IPS-20b (cell line): Measurements from ENCODE around the gene ARHGAP10.

Experiments
- H3K27ac ChIP-seq: one replicate; pipeline ENCODE4 v1.5.1; 2013; ENCODE audit warnings: low read length
- H3K27me3 ChIP-seq: 2 replicates; pipeline ENCODE4 v1.6.1; 2013; ENCODE audit warnings: mild to moderate bottlenecking, low read length, inconsistent platforms; ENCODE audit not compliant: insufficient read depth
- H3K36me3 ChIP-seq: 2 replicates; pipeline ENCODE4 v1.6.1; 2013; ENCODE audit warnings: low read depth, mild to moderate bottlenecking, inconsistent platforms, low read length, moderate library complexity; ENCODE audit not compliant: insufficient read depth
- H3K4me1 ChIP-seq: 2 replicates; pipeline ENCODE4 v1.6.1; 2013; ENCODE audit warnings: mild to moderate bottlenecking, control low read depth, inconsistent platforms, low read length, moderate library complexity; ENCODE audit not compliant: insufficient read depth
- H3K4me3 ChIP-seq: 2 replicates; pipeline ENCODE4 v1.5.1; 2013; ENCODE audit warnings: mild to moderate bottlenecking, low read length, inconsistent platforms
- H3K9ac ChIP-seq: 2 replicates; pipeline ENCODE4 v1.6.1; 2013; ENCODE audit warnings: low read depth, mild to moderate bottlenecking, inconsistent platforms, low read length, moderate library complexity
- H3K9me3 ChIP-seq: 2 replicates; pipeline ENCODE4 v1.6.1; 2013; ENCODE audit warnings: mild to moderate bottlenecking, low read depth, low read length, inconsistent platforms; ENCODE audit not compliant: insufficient read depth

Gene ARHGAP10

DNA sequence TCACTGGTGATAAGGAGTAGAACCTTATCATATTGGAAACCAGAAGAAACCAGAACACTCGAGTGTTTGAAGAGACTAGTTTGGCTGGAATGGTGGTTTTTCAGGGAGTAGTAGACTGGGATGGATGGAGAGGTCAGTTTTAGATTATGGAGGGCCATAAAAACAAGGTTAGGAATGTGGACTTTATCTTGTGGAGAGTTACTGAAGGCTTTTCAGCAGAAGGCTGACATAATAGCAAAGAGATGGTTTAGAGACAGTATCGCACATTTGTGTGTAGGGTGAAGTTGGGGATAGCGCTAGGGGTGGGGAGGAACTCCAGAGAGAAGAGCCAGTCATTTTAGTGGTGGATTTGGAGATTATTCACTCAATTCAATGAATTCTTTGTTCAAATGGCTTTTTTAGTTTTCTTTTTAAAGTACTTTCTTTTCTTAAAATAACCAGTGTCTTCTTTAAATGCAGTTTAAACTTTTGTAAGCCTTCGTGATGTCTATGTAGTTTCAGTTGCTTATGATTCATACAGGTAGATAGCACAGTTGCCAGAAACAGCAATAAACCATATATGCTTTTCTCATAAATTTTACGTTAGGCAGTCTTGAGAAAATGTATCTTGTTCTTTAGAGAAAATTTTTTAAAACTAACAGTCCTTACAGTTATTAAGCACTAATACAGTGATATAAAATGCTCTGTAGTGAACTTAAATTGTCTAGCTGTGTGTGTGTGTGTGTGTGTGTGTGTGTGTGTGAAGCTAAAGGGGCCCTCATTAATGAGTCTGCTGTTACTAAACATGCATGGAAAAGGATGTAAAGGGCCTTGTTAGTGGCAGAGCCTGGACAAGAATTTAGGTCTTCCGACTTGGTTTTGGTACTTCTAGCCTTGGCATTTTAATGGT, 3.8 kb downstream of the ARHGAP10 start:
- Histone ChIP-seq H3K27ac (no peak overlapping the region), H3K9ac (no peak overlapping the region), H3K4me1 (peaks cover 32% of the 10 kb centered on the region), H3K9me3 (no peaks in the 10 kb centered on the region), H3K27me3 (peaks cover 60% of the 10 kb centered on the region), H3K36me3 (no peaks in the 10 kb centered on the region), H3K4me3 (no peak overlapping the region)

DNA sequence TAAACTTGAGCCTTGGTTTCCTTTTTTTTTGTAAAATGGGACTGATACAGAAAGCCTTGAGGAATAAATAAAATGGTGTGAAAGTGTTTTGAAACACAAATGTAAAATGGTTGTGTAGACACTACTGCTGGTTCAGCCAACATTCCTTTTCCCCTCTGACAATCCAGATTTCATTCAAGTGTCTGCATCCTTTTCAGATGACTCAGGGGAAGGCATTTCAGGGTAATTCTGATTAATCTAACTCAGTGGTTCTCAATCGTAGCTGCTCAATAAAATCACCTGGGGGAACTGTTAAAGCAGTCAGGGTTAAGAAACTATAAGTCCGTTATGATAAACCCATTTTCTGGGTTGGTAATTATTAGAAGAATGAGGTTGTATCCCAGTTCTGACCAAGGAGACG, 4.6 kb downstream of the ARHGAP10 start:
- Histone ChIP-seq H3K36me3 (no peaks in the 10 kb centered on the region), H3K27me3 (peaks cover 52% of the 10 kb centered on the region), H3K4me3 (no peak overlapping the region), H3K27ac (no peak overlapping the region), H3K9ac (no peak overlapping the region), H3K4me1 (peaks cover 33% of the 10 kb centered on the region), H3K9me3 (no peaks in the 10 kb centered on the region)

DNA sequence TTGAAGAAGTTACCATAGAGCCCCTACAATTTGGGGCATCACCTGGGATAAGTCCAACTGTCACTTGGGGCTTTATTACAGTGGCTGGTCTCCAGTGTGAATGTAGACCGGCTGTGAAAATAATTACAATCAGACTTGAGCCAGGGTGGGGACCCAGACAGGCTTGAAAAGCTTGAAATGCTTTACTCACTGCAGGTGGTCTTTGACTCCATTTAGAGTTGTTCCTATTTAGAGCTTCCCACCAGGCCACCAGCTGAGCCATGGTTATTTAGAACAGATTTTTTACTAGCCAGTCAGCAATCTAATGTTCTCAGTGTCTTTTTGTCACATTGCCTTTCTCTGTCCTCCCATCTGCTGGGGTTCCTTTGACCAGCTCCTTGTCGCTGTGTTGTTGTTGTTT, 5.7 kb downstream of the ARHGAP10 start:
- Histone ChIP-seq H3K27me3 (peaks cover 42% of the 10 kb centered on the region), H3K4me1 (peaks cover 33% of the 10 kb centered on the region), H3K9ac (no peak overlapping the region), H3K27ac (no peak overlapping the region), H3K9me3 (no peaks in the 10 kb centered on the region), H3K36me3 (no peaks in the 10 kb centered on the region), H3K4me3 (no peak overlapping the region)

DNA sequence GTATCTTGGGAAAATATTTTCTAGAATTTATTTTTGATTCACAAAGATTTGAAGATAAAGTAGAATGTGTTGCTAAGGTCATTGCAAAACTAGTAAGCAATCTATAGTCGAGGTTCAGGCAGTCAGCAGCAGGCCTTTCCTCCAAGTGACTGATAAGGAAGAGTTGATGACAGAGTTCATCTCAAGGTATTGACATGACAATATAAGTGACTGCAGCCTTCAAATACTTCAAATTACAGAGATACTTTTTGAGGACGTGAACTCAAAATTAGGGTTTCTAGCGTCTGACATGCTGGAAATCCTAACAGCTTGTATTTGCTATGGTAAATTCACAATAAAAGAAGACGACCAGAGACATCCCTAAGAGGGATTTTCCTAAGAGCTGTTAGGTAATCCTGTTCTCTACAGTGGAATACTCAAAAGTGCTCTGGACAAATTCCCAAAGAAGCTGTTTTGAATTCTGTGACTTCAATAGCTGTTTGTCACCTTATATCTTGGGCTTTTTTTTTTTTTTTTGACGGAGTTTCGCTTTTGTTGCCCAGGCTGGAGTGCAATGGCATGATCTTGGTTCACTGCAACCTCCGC, 7.4 kb downstream of the ARHGAP10 start:
- Histone ChIP-seq H3K27me3 (peaks cover 25% of the 10 kb centered on the region), H3K36me3 (no peaks in the 10 kb centered on the region), H3K9me3 (no peaks in the 10 kb centered on the region), H3K9ac (no peak overlapping the region), H3K4me1 (peaks cover 31% of the 10 kb centered on the region), H3K4me3 (no peak overlapping the region), H3K27ac (no peak overlapping the region)

DNA sequence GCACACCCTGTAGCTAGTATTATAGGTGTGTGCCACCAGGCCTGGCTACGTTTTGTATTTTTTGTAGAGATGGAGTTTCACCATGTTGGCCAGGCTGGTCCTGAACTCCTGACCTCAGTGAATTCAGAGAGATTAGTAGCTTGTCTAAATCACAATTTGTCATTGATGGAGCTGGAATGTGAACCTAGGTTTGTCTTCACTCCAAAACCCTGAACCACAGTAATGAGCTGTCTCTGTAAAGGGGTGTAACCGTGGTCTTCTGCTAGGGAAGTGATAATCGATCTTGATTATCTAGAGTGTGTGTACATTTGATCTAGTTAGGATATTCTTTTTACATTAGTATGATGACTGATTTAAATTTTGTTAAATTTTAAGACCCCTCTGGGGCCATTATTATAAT, 8.3 kb downstream of the ARHGAP10 start:
- Histone ChIP-seq H3K4me3 (no peak overlapping the region), H3K9ac (no peak overlapping the region), H3K36me3 (no peaks in the 10 kb centered on the region), H3K4me1 (peaks cover 29% of the 10 kb centered on the region), H3K27ac (no peak overlapping the region), H3K9me3 (no peaks in the 10 kb centered on the region), H3K27me3 (peaks cover 17% of the 10 kb centered on the region)

DNA sequence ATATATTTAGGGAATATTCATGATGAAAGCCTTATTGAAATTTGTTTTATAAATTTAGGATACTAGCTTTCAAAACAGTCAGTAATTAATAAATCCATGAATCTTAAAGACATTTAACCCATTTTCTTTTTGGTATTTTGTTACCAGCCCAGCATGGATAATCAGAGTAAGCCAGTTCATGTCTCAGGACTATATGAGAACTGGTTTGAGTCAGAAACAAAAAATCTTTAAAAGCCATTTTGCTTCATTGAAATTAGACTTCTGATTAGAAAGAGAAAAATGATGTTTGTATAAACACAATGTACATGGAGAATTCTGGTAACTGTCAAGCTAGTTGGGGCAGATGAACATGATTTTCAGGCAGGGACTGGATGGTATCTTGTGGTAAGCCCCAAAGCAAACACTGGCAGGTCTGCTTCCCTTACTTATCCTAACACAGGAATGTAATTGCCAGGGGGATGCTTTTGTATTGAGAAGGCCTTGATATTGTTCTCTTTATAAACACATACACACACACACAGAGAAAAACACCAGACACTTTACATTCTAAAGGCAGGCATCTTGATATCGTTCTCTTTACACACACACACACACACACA, 9.4 kb downstream of the ARHGAP10 start:
- Histone ChIP-seq H3K36me3 (no peaks in the 10 kb centered on the region), H3K9ac (no peak overlapping the region), H3K4me3 (no peak overlapping the region), H3K27me3 (peaks cover 6% of the 10 kb centered on the region; the same call in 1 of the 2 replicates), H3K4me1 (peaks cover 23% of the 10 kb centered on the region), H3K9me3 (no peaks in the 10 kb centered on the region), H3K27ac (no peak overlapping the region)

DNA sequence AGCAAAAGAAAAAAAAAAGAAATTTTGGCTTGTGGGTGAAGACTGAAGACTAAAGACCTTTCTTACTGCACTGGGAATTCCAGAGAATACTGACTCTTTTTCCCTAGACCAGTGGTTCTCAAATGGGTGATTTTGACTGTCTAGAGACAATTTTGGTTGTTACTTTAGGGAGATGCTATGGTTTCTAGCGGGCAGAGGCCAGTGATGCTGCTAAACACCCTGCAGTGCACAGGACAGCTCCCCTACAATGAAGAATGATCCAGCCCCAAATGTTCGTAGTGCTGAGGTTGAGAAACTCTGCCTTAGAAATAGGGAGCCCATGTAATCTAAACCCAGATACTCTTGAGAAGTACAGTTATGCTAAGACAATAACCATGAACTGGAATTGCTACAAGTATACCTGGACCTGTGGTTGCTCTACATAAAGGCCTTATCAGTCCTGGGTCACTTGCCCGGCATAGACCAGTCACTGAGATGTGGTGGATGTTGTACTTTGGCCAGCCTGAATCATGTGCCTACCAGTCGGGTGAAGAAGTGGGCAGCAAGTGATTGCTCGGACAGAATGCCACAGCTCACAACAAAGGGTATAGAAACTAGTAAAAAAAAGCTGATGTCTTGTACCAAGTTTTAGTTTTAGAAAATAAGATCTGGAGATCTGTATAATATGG, 16.0 kb downstream of the ARHGAP10 start:
- Histone ChIP-seq H3K9me3 (no peaks in the 10 kb centered on the region), H3K4me3 (no peak overlapping the region), H3K9ac (no peak overlapping the region), H3K36me3 (no peaks in the 10 kb centered on the region), H3K4me1 (peaks cover 13% of the 10 kb centered on the region), H3K27me3 (no peaks in the 10 kb centered on the region), H3K27ac (no peak overlapping the region)

DNA sequence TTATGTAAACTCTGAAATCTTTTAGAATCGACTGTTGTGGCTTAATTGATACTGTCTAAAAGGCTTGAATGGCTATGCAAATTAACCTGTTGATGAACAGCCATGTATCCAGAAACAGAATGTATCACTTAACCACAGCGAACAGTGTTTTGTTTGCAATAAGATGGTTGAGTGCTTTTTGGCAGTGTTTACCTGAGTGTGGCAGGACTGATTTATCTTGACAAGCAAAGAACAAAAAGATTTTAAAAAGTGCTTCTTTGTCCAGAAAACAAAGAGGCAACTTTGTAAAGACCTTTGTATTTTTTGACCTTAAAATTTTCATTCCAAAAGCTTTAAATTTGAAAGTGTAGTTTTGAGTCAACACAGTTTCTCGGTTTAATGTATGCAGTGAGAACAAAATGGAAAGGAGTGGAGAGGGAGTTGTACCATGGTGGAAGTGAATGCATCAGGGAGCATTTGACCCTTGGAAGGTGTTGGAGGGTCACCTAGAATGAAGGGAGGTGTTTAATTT, 18.0 kb downstream of the ARHGAP10 start:
- no peaks in the 10 kb centered on the region for H3K36me3 ChIP-seq
- H3K4me3 ChIP-seq, result no peak overlapping the region
- no peaks in the 10 kb centered on the region for H3K9me3 ChIP-seq
- H3K4me1 ChIP-seq, result peaks cover 19% of the 10 kb centered on the region; the same call in 1 of the 2 replicates
- no peaks in the 10 kb centered on the region for H3K27me3 ChIP-seq
- H3K9ac ChIP-seq, result no peak overlapping the region
- H3K27ac ChIP-seq, result no peak overlapping the region

DNA sequence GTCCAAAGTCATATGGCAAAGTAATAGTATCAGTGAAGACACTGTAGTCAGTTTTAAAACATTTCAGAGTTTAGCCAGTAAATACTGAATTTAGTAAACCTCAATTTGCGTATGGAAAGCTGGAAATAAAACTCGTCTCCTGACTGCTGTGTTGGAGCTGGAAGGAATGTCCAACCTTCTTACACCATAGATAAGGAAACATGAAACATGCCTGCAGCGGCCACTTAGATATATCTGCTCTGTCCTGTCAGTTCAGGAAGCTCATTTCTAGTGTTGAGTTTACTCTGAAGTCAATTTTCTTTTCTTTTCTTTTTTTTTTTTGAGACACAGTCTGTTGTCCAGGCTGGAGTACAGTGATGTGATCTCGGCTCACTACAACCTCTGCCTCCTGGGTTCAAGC, 21.2 kb downstream of the ARHGAP10 start:
- Histone ChIP-seq H3K9ac (no peak overlapping the region), H3K27me3 (no peaks in the 10 kb centered on the region), H3K27ac (no peak overlapping the region), H3K36me3 (no peaks in the 10 kb centered on the region), H3K4me3 (no peak overlapping the region), H3K9me3 (no peaks in the 10 kb centered on the region), H3K4me1 (peaks cover 19% of the 10 kb centered on the region; the same call in 1 of the 2 replicates)

DNA sequence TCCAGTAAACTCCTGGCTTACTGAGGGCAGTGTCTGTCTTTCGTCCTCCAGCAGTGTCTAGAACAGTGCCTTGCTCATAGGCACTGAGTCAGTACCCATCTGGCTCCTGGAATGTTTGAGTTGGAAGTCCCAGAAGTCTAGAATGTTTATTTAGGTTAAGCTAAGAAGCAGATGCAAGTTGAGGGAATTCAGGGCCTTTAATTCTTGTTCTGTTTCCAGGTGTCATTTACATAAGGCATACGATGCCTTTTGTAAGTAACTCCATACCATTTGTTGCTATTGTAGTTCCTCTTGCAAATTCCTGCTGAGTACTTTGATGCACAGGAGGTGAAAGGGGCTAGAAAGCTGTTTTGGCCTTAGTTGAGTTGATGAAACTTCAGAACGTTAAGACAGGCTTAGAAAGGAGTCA, 22.2 kb downstream of the ARHGAP10 start:
- no peak overlapping the region for H3K9ac ChIP-seq
- no peaks in the 10 kb centered on the region for H3K36me3 ChIP-seq
- no peak overlapping the region for H3K27ac ChIP-seq
- H3K9me3 ChIP-seq, result no peaks in the 10 kb centered on the region
- peak overlapping the region; percentile 36; the same call in 1 of the 2 replicates for H3K4me3 ChIP-seq
- H3K4me1 ChIP-seq, result peaks cover 19% of the 10 kb centered on the region; the same call in 1 of the 2 replicates
- H3K27me3 ChIP-seq, result no peaks in the 10 kb centered on the region

DNA sequence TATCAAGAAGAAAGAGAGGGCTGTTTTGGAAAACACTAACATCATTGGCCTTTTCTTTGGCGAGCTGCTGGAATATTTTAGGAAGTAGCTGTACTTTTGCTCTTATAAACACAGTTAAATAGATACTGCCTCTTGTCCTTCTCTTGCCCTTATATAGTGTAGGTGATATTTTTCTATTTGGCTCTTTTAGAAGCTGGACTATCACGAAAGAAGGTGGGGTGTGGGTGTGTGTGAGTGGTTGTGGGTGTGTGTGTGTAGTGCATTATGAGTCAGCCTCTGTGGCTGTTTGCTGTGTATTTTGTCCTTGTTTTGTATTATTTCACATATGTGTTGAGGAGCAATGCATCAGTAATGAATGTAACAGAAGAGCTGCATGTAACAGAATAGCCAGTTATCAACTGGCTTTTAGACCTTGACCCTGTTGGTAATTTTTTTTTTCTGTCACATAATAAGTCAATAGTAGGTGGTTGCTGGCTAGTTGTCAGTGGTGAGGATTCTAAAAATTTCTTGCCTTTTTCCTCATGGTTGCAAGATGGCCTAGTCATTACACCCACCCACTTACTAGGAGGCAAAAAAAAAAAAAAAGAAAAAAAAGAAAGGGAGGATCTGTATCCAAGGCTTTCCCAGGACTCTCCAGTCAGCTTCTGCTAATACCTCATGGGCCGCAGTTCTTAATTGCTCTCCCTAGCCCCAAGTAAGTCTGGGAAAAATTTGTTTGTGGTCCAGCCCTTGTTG, 23.8 kb downstream of the ARHGAP10 start:
- no peak overlapping the region for H3K27ac ChIP-seq
- H3K9ac ChIP-seq, result no peak overlapping the region
- H3K27me3 ChIP-seq, result no peaks in the 10 kb centered on the region
- H3K4me3 ChIP-seq, result no peak overlapping the region
- H3K36me3 ChIP-seq, result no peaks in the 10 kb centered on the region
- no peaks in the 10 kb centered on the region for H3K9me3 ChIP-seq
- peaks cover 10% of the 10 kb centered on the region; the same call in 1 of the 2 replicates for H3K4me1 ChIP-seq
